Measurements from ENCODE around the gene TMEM233. TPM values are rescaled to one million over a fixed set of nuclear protein-coding genes. Genes with fewer than 3 reads are reported as not detected.
A peak's percentile ranks its signal among the peaks of the same experiment; 100 is the strongest.

The TMEM233 gene
- polyA plus RNA-seq, 1 of the 3 experiments (the other 2 are of a cell fraction), result 2.6 TPM

- no peak overlapping the region for H2AFZ ChIP-seq (ENCODE audit: low read depth)
- H3K27ac ChIP-seq (ENCODE audit: low read depth in 2 of 2, low read length in 1 of 2), result peak overlapping the region in 1 of 2 experiments; percentile 42; a peak in 2 of 4 replicates
- peaks cover 0 to 8% of the 10 kb centered on the region in 2 experiments; a peak in 1 of 4 replicates for H3K4me1 ChIP-seq (ENCODE audit: control insufficient read depth in 1 of 2, insufficient read depth in 2 of 2, low read depth in 1 of 2, low read length in 1 of 2)
- no peak for DNase-seq
- no peak overlapping the region for H3K9ac ChIP-seq
- no peaks in the 10 kb centered on the region for H3K27me3 ChIP-seq (ENCODE audit: insufficient read depth)
- POLR2A ChIA-PET, result no interaction called here
- no peaks in the 10 kb centered on the region for H4K20me1 ChIP-seq (ENCODE audit: insufficient read depth)
- H3K4me3 ChIP-seq (ENCODE audit: low read depth in 2 of 2, low read length in 1 of 2), result no peak overlapping the region
- H3F3A ChIP-seq (replicated peaks; ENCODE audit: insufficient read depth), result no peaks in the 10 kb centered on the region
- no peaks in the 10 kb centered on the region for H3K9me2 ChIP-seq
- no peaks in the 10 kb centered on the region for H3K79me2 ChIP-seq (ENCODE audit: insufficient read depth)
- no peaks in the 10 kb centered on the region for H3K9me3 ChIP-seq
- no peak overlapping the region for H3K4me2 ChIP-seq
- 24% methylated on average over 8 of the region's 9 CpGs for WGBS (ENCODE audit: low lambda C conversion rate)
- H3K36me3 ChIP-seq (replicated peaks in 1 of 2; ENCODE audit: control insufficient read depth in 1 of 2, insufficient read depth in 2 of 2, low read length in 1 of 2), result no peaks in the 10 kb centered on the region
- CTCF ChIA-PET, result no interaction called here
- peak; percentile 39 for TF ChIP-seq TCF12 (IDR thresholded peaks at IDR 0.05)
- TF ChIP-seq NFIC (IDR thresholded peaks at IDR 0.05; ENCODE audit: borderline replicate concordance), result 0 out of 2 replicates have a peak, but pooled peaks have one; percentile 3
- TF ChIP-seq EP300 (IDR thresholded peaks at IDR 0.05; ENCODE audit: borderline replicate concordance in 1 of 2, low read depth in 1 of 2, low read length in 1 of 2), result 0 out of 4 replicates have a peak, but pooled peaks of 1 of the 2 experiments have one; percentile 24
- TF ChIP-seq FOXM1 (IDR thresholded peaks at IDR 0.05; ENCODE audit: low read depth), result no peak
- no peak for TF ChIP-seq IRF3 (IDR thresholded peaks at IDR 0.05; ENCODE audit: low read depth, low read length)
- TF ChIP-seq MXI1 (IDR thresholded peaks at IDR 0.05; ENCODE audit: low read depth, low read length), result no peak
- TF ChIP-seq RFX5 (IDR thresholded peaks at IDR 0.05; ENCODE audit: low read length), result no peak
- no peak for TF ChIP-seq RXRA (IDR thresholded peaks at IDR 0.05; ENCODE audit: borderline replicate concordance, low read depth)
- no peak for TF ChIP-seq CTCF (IDR thresholded peaks at IDR 0.05)
- TF ChIP-seq EZH2phosphoT487 (IDR thresholded peaks at IDR 0.05; ENCODE audit: borderline replicate concordance, low read depth), result no peak
- TF ChIP-seq TEAD4 (IDR thresholded peaks at IDR 0.05; ENCODE audit: borderline replicate concordance, insufficient read depth), result no peak
- TF ChIP-seq SMC3 (IDR thresholded peaks at IDR 0.05; ENCODE audit: low read depth, low read length), result no peak
- TF ChIP-seq ELF1 (IDR thresholded peaks at IDR 0.05), result no peak
- TF ChIP-seq RCOR1 (IDR thresholded peaks at IDR 0.05; ENCODE audit: low read length), result no peak
- peak; percentile 42; the same call in 1 of the 2 replicates for TF ChIP-seq FOSL2 (IDR thresholded peaks at IDR 0.05; ENCODE audit: borderline replicate concordance, low read depth)
- TF ChIP-seq YY1 (IDR thresholded peaks at IDR 0.05; ENCODE audit: low read depth), result no peak
- TF ChIP-seq ZBTB33 (IDR thresholded peaks at IDR 0.05; ENCODE audit: borderline replicate concordance, low read depth), result no peak
- TF ChIP-seq NRF1 (IDR thresholded peaks at IDR 0.05; ENCODE audit: low read depth, low read length), result no peak
- no peak for TF ChIP-seq TAF1 (IDR thresholded peaks at IDR 0.05; ENCODE audit: borderline replicate concordance, low read depth, low read length)
- no peak for TF ChIP-seq GABPA (IDR thresholded peaks at IDR 0.05; ENCODE audit: low read depth)
- no peak for TF ChIP-seq MAX (IDR thresholded peaks at IDR 0.05; ENCODE audit: low read depth)
- TF ChIP-seq RAD21 (IDR thresholded peaks at IDR 0.05; ENCODE audit: low read length), result no peak
- no peak for TF ChIP-seq CHD2 (IDR thresholded peaks at IDR 0.05; ENCODE audit: low read length, partially characterized antibody)
- peak; percentile 77 for TF ChIP-seq PBX3 (IDR thresholded peaks at IDR 0.05)
- no peak for TF ChIP-seq SIN3A (IDR thresholded peaks at IDR 0.05; ENCODE audit: borderline replicate concordance, low read depth, low read length)
- TF ChIP-seq MEF2A (IDR thresholded peaks at IDR 0.05; ENCODE audit: borderline replicate concordance, low read depth), result no peak
- TF ChIP-seq POLR2AphosphoS5 (IDR thresholded peaks at IDR 0.05; ENCODE audit: low read depth, low read length), result no peak
- no peak for TF ChIP-seq FOXJ3 (CRISPR knock-in tag; IDR thresholded peaks at IDR 0.05)
- TF ChIP-seq USF2 (IDR thresholded peaks at IDR 0.05; ENCODE audit: borderline replicate concordance, low read depth, low read length), result no peak
Observed at GRCh38 chr12:119613319-119613936, 19.9 kb downstream of the TMEM233 start.
